GM10266 (cell line): ENCODE measurements around the gene GLI2.

ENCODE experiments used
- DNase-seq: peaks from one replicate; pipeline ENCODE4 v3.0.0; 2012; ENCODE audit errors: extremely low spot score
- TF ChIP-seq, protein P1 (sequence below): IDR thresholded peaks from 2 replicates; pipeline ENCODE4 v1.5.1; 2012; ENCODE audit warnings: mild to moderate bottlenecking, low read depth; ENCODE audit not compliant: control insufficient read depth, insufficient read depth; ENCODE audit errors: missing control alignments

The GLI2 gene

DNA sequence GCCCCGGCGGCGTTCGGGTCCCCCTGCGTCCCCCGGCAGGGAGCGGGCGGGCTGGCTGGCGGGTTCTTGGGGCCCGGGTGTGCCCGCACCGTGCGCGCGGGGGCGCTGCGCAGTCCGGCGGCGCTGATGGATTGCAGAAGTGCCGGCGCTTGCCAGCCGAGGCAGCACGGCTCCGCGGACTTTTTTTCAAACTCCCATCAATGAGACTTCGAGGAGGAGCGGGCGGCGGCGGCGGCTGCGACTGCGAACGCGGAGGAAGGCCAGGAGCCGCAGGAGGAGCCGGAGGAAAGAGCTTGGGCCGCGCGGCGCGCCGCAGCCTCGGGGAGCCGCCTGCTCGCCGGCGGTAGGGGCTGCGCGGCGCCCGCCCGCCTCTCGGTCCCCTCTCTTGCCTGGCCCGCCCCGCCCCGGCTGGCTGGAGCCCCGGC lies at the start of gene GLI2:
Gene GLI2, plus strand, starts transcription at position 123 of the 425 bp plus-strand sequence. CDS start 61,453 bp downstream, outside the sequence.
- TF ChIP-seq, protein P1, sequence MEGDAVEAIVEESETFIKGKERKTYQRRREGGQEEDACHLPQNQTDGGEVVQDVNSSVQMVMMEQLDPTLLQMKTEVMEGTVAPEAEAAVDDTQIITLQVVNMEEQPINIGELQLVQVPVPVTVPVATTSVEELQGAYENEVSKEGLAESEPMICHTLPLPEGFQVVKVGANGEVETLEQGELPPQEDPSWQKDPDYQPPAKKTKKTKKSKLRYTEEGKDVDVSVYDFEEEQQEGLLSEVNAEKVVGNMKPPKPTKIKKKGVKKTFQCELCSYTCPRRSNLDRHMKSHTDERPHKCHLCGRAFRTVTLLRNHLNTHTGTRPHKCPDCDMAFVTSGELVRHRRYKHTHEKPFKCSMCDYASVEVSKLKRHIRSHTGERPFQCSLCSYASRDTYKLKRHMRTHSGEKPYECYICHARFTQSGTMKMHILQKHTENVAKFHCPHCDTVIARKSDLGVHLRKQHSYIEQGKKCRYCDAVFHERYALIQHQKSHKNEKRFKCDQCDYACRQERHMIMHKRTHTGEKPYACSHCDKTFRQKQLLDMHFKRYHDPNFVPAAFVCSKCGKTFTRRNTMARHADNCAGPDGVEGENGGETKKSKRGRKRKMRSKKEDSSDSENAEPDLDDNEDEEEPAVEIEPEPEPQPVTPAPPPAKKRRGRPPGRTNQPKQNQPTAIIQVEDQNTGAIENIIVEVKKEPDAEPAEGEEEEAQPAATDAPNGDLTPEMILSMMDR, result peak; percentile 34
- DNase-seq, result peak; percentile 66

DNA sequence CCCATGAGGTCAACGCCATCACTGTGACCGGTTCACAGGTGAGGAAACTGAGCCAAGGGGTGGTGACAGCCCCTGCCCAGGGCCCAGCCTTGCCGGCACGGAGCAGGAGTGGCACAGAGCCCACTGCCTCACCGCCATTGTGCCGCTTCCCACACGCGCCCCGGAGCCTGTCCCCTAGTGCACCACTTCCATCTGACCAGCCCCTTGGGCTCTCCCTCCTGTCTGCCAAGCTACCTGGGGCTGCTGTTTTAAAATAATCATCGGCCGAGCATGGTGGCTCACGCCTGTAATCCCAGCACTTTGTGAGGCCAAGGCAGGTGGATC lies 49.7 kb upstream of the GLI2 start:
- TF ChIP-seq, protein P1, result no peak

DNA sequence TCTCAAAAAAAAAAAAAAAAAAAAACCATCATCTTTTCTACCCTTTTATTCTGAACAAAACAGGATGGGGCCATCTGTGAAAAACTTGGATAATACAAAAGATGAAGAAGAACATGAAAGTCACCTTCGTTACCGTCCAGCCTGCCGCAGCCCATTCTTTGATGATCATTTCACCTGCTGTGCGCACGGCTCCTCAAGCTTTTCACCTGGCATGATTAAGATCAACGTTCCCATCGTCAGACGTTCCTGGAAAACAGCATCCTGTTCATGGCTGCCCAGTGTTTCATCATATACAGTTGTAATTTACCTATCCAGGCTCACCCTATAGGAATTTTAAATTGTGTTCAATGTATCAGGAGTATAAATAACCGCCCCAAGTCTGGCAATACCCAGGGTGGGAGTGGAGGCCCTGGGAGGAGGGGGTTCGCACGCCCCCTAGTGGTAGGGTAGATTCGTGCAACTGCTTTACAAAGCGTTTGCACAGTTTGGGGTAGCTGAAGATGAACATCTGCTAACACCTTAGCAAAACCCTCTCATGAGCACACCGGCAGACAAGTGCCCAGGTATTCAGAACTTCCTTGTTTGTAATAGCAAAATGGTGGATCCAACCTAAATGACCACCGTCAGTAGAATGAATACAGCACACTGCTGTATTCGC lies 49.0 kb upstream of the GLI2 start:
- no peak for DNase-seq
- TF ChIP-seq, protein P1, result peak; percentile 41

More for the DNA sequence above, 49.7 kb upstream of the GLI2 start:
- no peak for DNase-seq

DNA sequence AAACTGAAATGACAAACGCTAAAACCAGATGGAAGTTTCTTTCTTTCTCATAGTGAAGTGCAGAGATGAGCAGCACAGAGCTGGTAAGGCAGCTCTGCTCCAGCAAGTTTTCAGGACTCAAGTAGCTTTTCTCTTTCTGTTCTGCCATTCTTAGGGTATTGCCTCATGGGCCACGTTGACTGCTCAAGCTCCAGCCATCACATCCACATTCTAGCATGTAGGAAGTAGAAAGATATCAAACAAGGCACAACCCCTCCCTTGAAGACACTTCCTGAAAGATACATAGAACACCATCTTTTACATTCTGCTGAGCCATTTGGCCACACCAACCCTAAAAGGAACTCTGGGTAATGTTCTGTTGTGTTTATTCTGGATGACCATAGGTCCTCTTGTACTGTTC lies 48.5 kb upstream of the GLI2 start:
- no peak for DNase-seq

DNA sequence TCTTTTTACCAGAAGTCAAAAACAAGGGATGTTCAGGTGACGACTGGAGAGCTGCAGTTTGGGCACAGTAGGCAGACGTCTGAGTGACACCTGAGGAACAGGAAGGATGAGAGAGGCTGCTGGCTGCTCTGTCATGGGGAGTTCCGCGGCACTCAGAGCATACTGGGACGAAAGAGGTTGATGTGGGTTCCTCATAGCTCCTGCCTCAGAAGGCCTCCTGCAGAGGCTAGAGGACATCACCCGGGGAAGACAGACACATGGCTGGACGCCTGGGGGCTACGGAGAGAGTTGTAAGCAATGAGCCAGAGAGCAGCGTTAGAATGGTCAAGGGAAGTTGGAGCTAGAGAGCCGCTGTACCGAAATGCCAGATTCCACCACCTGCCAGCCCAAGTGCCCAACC lies 45.1 kb upstream of the GLI2 start:
- DNase-seq, result no peak
- TF ChIP-seq, protein P1, result no peak

More for the DNA sequence above, 48.5 kb upstream of the GLI2 start:
- TF ChIP-seq, protein P1, result no peak

DNA sequence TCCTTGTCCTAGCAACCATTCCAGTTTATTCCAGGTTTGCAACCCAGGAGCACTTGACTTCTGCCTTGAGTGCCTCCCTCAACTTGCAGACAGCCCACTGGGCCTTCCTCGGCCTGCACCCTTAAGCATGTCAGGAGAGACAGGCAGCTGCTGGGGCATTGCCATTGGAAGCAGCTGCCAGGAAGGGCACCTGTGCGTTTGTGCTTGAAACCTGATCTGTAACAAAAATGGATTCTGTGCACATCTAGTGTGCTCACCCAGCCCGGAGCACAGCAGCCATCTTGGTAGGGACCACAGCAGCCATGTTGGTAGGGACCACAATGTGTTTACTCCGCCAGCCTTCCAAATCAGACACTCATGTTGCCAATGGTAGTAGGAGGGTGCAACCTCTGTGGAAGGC lies 44.3 kb upstream of the GLI2 start:
- TF ChIP-seq, protein P1, result no peak
- DNase-seq, result no peak

DNA sequence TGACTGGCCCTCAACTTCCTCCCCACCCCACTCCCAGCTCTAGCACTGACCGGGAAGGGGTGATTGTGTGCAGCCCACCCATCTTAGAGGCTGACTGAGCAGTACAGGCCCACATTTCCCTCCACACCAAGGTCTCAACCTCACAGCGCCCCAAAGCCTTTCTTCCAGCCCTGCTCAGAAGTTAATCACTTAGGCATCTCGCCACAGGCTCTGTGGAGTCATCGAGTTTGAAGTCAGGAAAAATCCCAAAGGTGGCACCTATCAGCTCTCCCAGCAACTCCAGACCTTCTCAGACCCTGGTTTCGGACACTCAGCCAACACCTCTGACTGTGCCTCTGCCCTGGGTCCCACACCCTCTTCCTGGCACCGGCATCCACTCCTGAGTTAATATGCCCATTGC lies 43.0 kb upstream of the GLI2 start:
- TF ChIP-seq, protein P1, result no peak
- DNase-seq, result no peak
